Smooth muscle cell (in vitro differentiated cells): Measurements from ENCODE around the gene CDH4. TPM values are rescaled to one million over a fixed set of nuclear protein-coding genes. Genes with fewer than 3 reads are reported as not detected.

Experiments
- DNase-seq: peaks from one replicate; lab custom pipeline; 2025; ENCODE audit not compliant: unreplicated experiment; lab: John Stamatoyannopoulos, UW
- H2AFZ ChIP-seq: fragments of 200-600 bp; sonication (generic); 2 replicates; pipeline ENCODE4 v1.6.0; 2016; ENCODE audit warnings: antibody characterized with exemption, low read depth, mild to moderate bottlenecking
- H3F3A ChIP-seq: fragments of 200-600 bp; sonication (generic); 2 replicates; pipeline ENCODE4 v1.6.0; 2017; ENCODE audit warnings: antibody characterized with exemption, low read depth
- H3K27ac ChIP-seq: fragments of 200-600 bp; sonication (generic); 2 replicates; pipeline ENCODE4 v1.5.1; 2016; ENCODE audit warnings: low read depth, mild to moderate bottlenecking
- H3K27me3 ChIP-seq: fragments of 200-600 bp; sonication (generic); 2 replicates; pipeline ENCODE4 v1.6.1; 2016; ENCODE audit warnings: low read depth, mild to moderate bottlenecking
- H3K36me3 ChIP-seq: fragments of 200-600 bp; sonication (generic); 2 replicates; pipeline ENCODE4 v1.5.1; 2016; ENCODE audit warnings: low read depth
- H3K4me1 ChIP-seq: fragments of 200-600 bp; sonication (generic); 2 replicates; pipeline ENCODE4 v1.5.1; 2016; ENCODE audit warnings: low read depth
- H3K4me2 ChIP-seq: fragments of 200-600 bp; sonication (generic); 2 replicates; pipeline ENCODE4 v1.6.0; 2016; ENCODE audit warnings: mild to moderate bottlenecking
- H3K4me3 ChIP-seq: fragments of 200-600 bp; sonication (generic); 2 replicates; pipeline ENCODE4 v1.5.1; 2016; ENCODE audit warnings: mild to moderate bottlenecking
- H3K79me2 ChIP-seq: fragments of 200-600 bp; sonication (generic); 2 replicates; pipeline ENCODE4 v1.6.0; 2016; ENCODE audit warnings: low read depth, mild to moderate bottlenecking
- H3K9ac ChIP-seq: fragments of 200-600 bp; sonication (generic); 2 replicates; pipeline ENCODE4 v1.6.0; 2016; ENCODE audit warnings: low read depth
- H3K9me3 ChIP-seq: fragments of 200-600 bp; sonication (generic); replicated peaks from 2 replicates; pipeline ENCODE4 v1.5.1; 2016; ENCODE audit warnings: low read depth
- H4K20me1 ChIP-seq: fragments of 200-600 bp; sonication (generic); 2 replicates; pipeline ENCODE4 v1.6.0; 2016; ENCODE audit warnings: low read depth
- WGBS: methylation state at CpG from one replicate; pipeline ENCODE4 v1.1.7; 2016; ENCODE audit warnings: low lambda C conversion rate; 5-methylcytosine and 5-hydroxymethylcytosine counted together
- polyA plus RNA-seq: library from polyadenylated mRNA; unstranded; fragments of >200 nt; fragmentation: Nextera tagmentation; extraction: Ambion mirVana; gene quantifications from 2 replicates; pipeline ENCODE4 v1.2.1, GENCODE V29; 2016
- total RNA-seq: library from RNA; depleted of rRNA; stranded (reverse); fragments of >200 nt; gene quantifications from 2 replicates; pipeline ENCODE4 v1.2.3, GENCODE V29; 2014
- TF ChIP-seq, protein P1 (sequence below): fragments of 200-600 bp; sonication (generic); IDR thresholded peaks from 2 replicates; pipeline ENCODE4 v1.5.1; 2017; ENCODE audit warnings: borderline replicate concordance, mild to moderate bottlenecking, antibody characterized with exemption; ENCODE audit not compliant: insufficient read depth, poor library complexity, severe bottlenecking

CDH4 gene
- total and polyA plus RNA-seq, 2 experiments from 2014 or later, result 0.03 to 0.04 TPM

DNA sequence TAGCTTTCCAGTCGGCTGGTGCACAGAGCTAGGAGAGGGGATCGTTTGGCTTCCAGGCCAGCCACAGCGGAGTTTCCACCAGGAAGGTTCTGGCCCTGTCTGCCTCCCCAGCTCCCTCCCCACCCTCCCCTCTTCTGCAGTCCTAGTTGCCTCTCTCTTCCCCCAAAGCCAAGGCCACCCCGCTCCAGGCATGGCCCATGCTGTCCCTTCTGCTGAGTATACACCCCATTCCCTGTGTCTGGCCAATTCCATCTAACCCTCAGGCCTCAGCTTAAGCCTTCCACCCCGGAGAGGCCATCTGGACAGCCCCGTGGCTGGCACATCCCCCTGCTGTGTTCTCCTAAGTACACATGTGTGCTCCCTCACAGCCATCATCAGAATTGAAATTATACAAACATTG lies 167.4 kb downstream of the CDH4 start:
- Histone ChIP-seq H2AFZ (no peak overlapping the region), H4K20me1 (no peaks in the 10 kb centered on the region), H3K79me2 (no peaks in the 10 kb centered on the region), H3K9me3 (no peaks in the 10 kb centered on the region), H3K4me2 (no peak overlapping the region), H3K27ac (no peak overlapping the region), H3K9ac (no peak overlapping the region), H3F3A (no peaks in the 10 kb centered on the region), H3K4me1 (no peaks in the 10 kb centered on the region), H3K27me3 (no peaks in the 10 kb centered on the region), H3K36me3 (no peaks in the 10 kb centered on the region), H3K4me3 (no peak overlapping the region)
- TF ChIP-seq, protein P1, sequence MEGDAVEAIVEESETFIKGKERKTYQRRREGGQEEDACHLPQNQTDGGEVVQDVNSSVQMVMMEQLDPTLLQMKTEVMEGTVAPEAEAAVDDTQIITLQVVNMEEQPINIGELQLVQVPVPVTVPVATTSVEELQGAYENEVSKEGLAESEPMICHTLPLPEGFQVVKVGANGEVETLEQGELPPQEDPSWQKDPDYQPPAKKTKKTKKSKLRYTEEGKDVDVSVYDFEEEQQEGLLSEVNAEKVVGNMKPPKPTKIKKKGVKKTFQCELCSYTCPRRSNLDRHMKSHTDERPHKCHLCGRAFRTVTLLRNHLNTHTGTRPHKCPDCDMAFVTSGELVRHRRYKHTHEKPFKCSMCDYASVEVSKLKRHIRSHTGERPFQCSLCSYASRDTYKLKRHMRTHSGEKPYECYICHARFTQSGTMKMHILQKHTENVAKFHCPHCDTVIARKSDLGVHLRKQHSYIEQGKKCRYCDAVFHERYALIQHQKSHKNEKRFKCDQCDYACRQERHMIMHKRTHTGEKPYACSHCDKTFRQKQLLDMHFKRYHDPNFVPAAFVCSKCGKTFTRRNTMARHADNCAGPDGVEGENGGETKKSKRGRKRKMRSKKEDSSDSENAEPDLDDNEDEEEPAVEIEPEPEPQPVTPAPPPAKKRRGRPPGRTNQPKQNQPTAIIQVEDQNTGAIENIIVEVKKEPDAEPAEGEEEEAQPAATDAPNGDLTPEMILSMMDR, result no peak
- 77% methylated on average over 5 of the region's 6 CpGs for WGBS
- no peak for DNase-seq

DNA sequence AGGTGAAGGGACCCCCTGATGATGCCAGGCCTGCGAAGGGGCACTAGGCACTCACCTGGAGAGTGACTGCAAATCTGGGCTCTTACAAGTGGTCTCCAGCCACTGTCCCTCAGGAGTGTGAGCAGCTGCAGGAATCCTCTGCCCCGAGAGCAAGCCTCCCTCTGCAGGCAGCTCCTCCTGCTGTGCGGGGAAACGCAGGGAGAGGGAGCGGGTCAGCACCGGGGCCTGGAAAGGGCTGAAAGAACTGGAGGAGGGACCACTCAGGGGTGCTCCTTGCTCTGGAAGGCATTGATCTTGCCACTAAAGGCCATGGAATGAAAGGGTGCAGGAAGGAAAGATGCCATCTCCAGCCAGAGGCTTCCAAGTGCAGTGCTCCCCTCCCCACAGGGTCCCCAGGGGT lies 168.0 kb downstream of the CDH4 start:
- Histone ChIP-seq H3K79me2 (no peaks in the 10 kb centered on the region), H4K20me1 (no peaks in the 10 kb centered on the region)
- WGBS, result 87% methylated on average over 6 of the region's 6 CpGs

DNA sequence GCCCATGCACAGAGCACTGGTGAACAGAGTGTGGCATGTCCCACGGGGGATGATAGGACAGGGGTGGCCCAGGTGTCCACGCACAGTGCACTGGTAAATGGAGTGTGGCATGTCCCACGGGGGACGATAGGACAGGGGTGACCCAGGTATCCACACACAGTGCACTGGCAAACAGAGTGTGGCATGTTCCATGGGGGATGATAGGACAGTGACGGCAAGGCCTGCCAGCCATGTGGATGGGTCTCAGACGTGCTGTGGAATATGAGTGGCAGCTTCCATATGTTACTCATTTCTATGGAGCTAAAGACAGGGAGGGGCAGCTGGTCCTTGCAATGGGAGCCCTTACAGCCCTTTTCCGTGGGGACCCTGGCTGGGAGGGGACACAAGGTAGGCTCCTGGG lies 168.7 kb downstream of the CDH4 start:
- no peaks in the 10 kb centered on the region for H3K27me3 ChIP-seq
- H3K4me2 ChIP-seq, result no peak overlapping the region
- no peaks in the 10 kb centered on the region for H3K36me3 ChIP-seq
- H3K9me3 ChIP-seq, result no peaks in the 10 kb centered on the region
- H3K27ac ChIP-seq, result no peak overlapping the region
- TF ChIP-seq, protein P1, result no peak
- H3K4me1 ChIP-seq, result no peaks in the 10 kb centered on the region
- no peaks in the 10 kb centered on the region for H3F3A ChIP-seq
- no peak overlapping the region for H3K9ac ChIP-seq
- no peaks in the 10 kb centered on the region for H3K79me2 ChIP-seq
- DNase-seq, result no peak
- no peak overlapping the region for H2AFZ ChIP-seq
- H4K20me1 ChIP-seq, result no peaks in the 10 kb centered on the region
- H3K4me3 ChIP-seq, result no peak overlapping the region
- 93% methylated on average over 7 of the region's 7 CpGs for WGBS

More for the DNA sequence above, 168.0 kb downstream of the CDH4 start:
- H3K36me3 ChIP-seq, result no peaks in the 10 kb centered on the region
- no peak overlapping the region for H3K9ac ChIP-seq
- DNase-seq, result no peak
- no peaks in the 10 kb centered on the region for H3K9me3 ChIP-seq
- no peaks in the 10 kb centered on the region for H3K4me1 ChIP-seq
- no peak overlapping the region for H3K4me3 ChIP-seq
- H3K27me3 ChIP-seq, result no peaks in the 10 kb centered on the region
- H2AFZ ChIP-seq, result no peak overlapping the region
- TF ChIP-seq, protein P1, result no peak
- H3K27ac ChIP-seq, result no peak overlapping the region
- H3F3A ChIP-seq, result no peaks in the 10 kb centered on the region
- H3K4me2 ChIP-seq, result no peak overlapping the region

DNA sequence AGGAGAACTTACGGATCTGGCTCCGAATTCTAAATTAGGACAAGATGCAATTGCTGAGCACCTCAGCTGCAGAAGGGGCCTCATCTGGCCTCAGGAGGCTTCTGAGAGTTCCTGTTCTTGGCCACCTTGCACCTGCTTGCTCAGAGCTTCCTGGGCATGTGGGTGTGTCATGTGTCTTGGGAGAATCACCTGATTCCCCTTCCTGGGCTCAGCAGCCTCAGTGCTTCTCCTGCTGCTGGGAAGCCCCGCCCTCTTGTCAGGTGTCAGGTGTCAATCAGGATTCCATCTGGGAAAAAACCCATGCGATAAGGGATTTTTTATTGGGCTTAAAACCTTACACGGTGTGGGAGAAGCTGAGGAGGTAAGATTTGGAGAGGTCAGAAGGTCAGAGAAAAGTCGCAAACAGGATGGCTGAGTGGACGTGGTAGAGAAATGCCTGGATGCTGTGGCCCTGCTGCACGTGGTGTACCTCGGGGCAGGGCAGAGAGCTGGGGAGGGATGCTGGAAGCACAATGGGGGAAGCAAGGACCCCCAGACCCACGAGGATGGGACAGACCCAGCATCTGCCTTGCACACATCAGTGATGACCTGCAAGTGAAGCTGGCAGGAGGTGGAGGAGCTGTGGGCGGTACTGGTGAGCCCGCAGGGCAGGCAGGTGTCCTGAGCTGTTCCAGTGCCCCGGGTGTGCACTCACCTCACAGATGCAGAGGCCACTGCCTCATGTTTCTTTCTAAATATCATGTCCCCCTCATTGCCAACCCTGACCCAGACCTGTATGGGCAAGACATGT lies 170.8 kb downstream of the CDH4 start:
- no peak for DNase-seq
- H3F3A ChIP-seq, result no peaks in the 10 kb centered on the region
- WGBS, result 80% methylated on average over 13 of the region's 13 CpGs
- no peak overlapping the region for H3K9ac ChIP-seq
- no peak overlapping the region for H3K4me3 ChIP-seq
- no peaks in the 10 kb centered on the region for H3K36me3 ChIP-seq
- no peaks in the 10 kb centered on the region for H3K79me2 ChIP-seq
- TF ChIP-seq, protein P1, result no peak
- H3K9me3 ChIP-seq, result no peaks in the 10 kb centered on the region
- H3K4me1 ChIP-seq, result no peaks in the 10 kb centered on the region
- H2AFZ ChIP-seq, result no peak overlapping the region
- peaks cover 7% of the 10 kb centered on the region for H3K27me3 ChIP-seq
- no peaks in the 10 kb centered on the region for H4K20me1 ChIP-seq
- no peak overlapping the region for H3K27ac ChIP-seq
- no peak overlapping the region for H3K4me2 ChIP-seq
